ENCODE results near the gene DDC. TPM values are rescaled to one million over a fixed set of nuclear protein-coding genes. Genes with fewer than 3 reads are reported as not detected.

DDC gene
- polyA plus RNA-seq, 2 of the 4 experiments (the other 2 are of a cell fraction): 1.3 to 2.8 TPM

- no peaks in the 10 kb centered on the region for H3K9me3 ChIP-seq
- H3K4me3 ChIP-seq: no peak overlapping the region
- ChIA-PET POLR2A (no interaction called here), CTCF (no interaction called here)
- no peak for DNase-seq (ENCODE audit: low read depth in 1 of 2, low spot score in 1 of 2)
- WGBS (ENCODE audit: missing lambda C conversion rate): 53% methylated on average over 5 of the region's 5 CpGs
- no peak overlapping the region for H3K4me2 ChIP-seq
- no peak for ATAC-seq
- TF ChIP-seq REST (IDR thresholded peaks at IDR 0.05) (no peak), ZSCAN20 (CRISPR knock-in tag; IDR thresholded peaks at IDR 0.05) (no peak)
- no peaks in the 10 kb centered on the region for H3K4me1 ChIP-seq
- no peak overlapping the region for H3K27ac ChIP-seq
- FAIRE-seq: no peak
Measured at GRCh38 chr7:50558294-50559053, 6.7 kb downstream of the DDC start.

- CTCF ChIA-PET: interaction anchor here (1.3 kb wide), 1 partner anchor 89 kb away, joined by 4 read pairs; no protein-coding TSS in a partner anchor
- TF ChIP-seq E2F6 (IDR thresholded peaks at IDR 0.05; ENCODE audit: borderline replicate concordance, low read depth): no peak
- TF ChIP-seq ZNF302 (CRISPR knock-in tag; IDR thresholded peaks at IDR 0.05): no peak
- no peak for TF ChIP-seq HEYL (CRISPR knock-in tag; IDR thresholded peaks at IDR 0.05)
- TF ChIP-seq SREBF2 (IDR thresholded peaks at IDR 0.05): no peak
- no peak for TF ChIP-seq TFCP2L1 (CRISPR knock-in tag; IDR thresholded peaks at IDR 0.05)
- no peak for TF ChIP-seq HOXA7 (CRISPR knock-in tag; IDR thresholded peaks at IDR 0.05)
- TF ChIP-seq FOSB (CRISPR knock-in tag; IDR thresholded peaks at IDR 0.05): no peak
- TF ChIP-seq BCL3 (IDR thresholded peaks at IDR 0.05): no peak
- no peak for DNase-seq (ENCODE audit: low read depth in 1 of 2, low spot score in 1 of 2)
- FAIRE-seq: no peak
- Histone ChIP-seq H3K4me1 (no peaks in the 10 kb centered on the region), H3K4me3 (no peak overlapping the region), H3K4me2 (no peak overlapping the region), H3K9me3 (no peaks in the 10 kb centered on the region), H3K27ac (no peak overlapping the region)
- no peak for ATAC-seq
- 55% methylated on average over 2 of the region's 2 CpGs for WGBS (ENCODE audit: missing lambda C conversion rate)
- POLR2A ChIA-PET: no interaction called here
Measured at GRCh38 chr7:50557099-50557498, 8.1 kb downstream of the DDC start.

GRCh38 chr7:50556247-50556991 is 8.8 kb downstream of the DDC start:
- ChIA-PET POLR2A (no interaction called here), CTCF (interaction anchor here (0.6 to 1.3 kb wide), 2 partner anchors 88 to 606 kb away, joined by 3 to 4 read pairs; no protein-coding TSS in a partner anchor)
- H3K4me1 ChIP-seq: no peaks in the 10 kb centered on the region
- H3K4me2 ChIP-seq: no peak overlapping the region
- no peaks in the 10 kb centered on the region for H3K9me3 ChIP-seq
- no peak for FAIRE-seq
- 59% methylated on average over 8 of the region's 8 CpGs for WGBS (ENCODE audit: missing lambda C conversion rate)
- no peak for ATAC-seq
- no peak overlapping the region for H3K27ac ChIP-seq
- no peak overlapping the region for H3K4me3 ChIP-seq
- no peak for TF ChIP-seq BHLHE40 (IDR thresholded peaks at IDR 0.05; ENCODE audit: low read depth, low read length)
- no peak for TF ChIP-seq POLR2AphosphoS2 (conservative IDR thresholded peaks at IDR 0.05; ENCODE audit: low read length)
- no peak for TF ChIP-seq TP53 (CRISPR knock-in tag; IDR thresholded peaks at IDR 0.05)
- TF ChIP-seq PHF8 (IDR thresholded peaks at IDR 0.05; ENCODE audit: borderline replicate concordance, low read depth): no peak
- TF ChIP-seq MAZ (IDR thresholded peaks at IDR 0.05; ENCODE audit: borderline replicate concordance, low read depth, low read length): no peak
- no peak for TF ChIP-seq MAFK (IDR thresholded peaks at IDR 0.05; ENCODE audit: partially characterized antibody)
- TF ChIP-seq CBX2 (IDR thresholded peaks at IDR 0.05; ENCODE audit: borderline replicate concordance, low read depth): no peak
- no peak for TF ChIP-seq POLR2A (IDR thresholded peaks at IDR 0.05; ENCODE audit: low read length)
- TF ChIP-seq REST (IDR thresholded peaks at IDR 0.05): no peak
- TF ChIP-seq HMGXB4 (CRISPR knock-in tag; IDR thresholded peaks at IDR 0.05; ENCODE audit: borderline replicate concordance): no peak
- no peak for TF ChIP-seq RNF2 (IDR thresholded peaks at IDR 0.05; ENCODE audit: borderline replicate concordance, low read depth)
- DNase-seq (ENCODE audit: low read depth in 1 of 2, low spot score in 1 of 2): no peak
